ENCODE data around the gene SLAMF1.
"Not testable (repeated sequence)": the region's sequence is repeated elsewhere in the genome, so short reads cannot be mapped to it uniquely, and the experiment has no call there.

Gene SLAMF1, protein sequence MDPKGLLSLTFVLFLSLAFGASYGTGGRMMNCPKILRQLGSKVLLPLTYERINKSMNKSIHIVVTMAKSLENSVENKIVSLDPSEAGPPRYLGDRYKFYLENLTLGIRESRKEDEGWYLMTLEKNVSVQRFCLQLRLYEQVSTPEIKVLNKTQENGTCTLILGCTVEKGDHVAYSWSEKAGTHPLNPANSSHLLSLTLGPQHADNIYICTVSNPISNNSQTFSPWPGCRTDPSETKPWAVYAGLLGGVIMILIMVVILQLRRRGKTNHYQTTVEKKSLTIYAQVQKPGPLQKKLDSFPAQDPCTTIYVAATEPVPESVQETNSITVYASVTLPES

DNA sequence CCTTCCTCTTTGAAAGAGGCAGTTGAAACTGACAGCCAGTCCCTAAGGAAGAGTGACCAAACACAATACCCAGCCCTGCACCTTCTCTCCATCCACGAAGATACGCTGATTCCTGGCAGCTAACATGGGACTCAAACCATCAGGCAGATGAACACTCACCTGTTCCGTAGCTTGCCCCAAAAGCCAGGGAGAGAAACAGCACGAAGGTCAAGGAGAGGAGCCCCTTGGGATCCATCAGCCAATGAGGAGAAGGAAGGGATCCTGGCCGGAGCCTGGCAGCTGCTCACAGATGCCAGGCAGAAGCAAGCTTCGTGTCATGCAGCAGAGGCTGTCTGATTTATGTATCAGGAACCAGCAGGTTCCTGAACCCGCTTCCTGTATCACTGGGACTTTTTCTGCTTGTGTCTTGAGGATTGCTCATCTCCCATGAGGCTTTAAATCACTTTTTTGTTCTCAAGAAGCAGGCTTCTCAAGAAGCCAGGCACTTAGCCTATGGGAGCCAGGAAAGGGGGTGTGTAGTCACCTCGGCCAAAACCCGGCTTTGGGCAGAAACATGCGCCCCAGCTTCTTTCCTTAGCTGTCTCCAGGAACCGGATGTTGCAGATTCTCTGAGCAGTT, at the start of gene SLAMF1:
Gene SLAMF1 (minus strand): TSS at position 334 of the 618 bp plus-strand sequence. CDS start 99 bp downstream, at position 235.
- DNase-seq: peak; percentile 94

DNA sequence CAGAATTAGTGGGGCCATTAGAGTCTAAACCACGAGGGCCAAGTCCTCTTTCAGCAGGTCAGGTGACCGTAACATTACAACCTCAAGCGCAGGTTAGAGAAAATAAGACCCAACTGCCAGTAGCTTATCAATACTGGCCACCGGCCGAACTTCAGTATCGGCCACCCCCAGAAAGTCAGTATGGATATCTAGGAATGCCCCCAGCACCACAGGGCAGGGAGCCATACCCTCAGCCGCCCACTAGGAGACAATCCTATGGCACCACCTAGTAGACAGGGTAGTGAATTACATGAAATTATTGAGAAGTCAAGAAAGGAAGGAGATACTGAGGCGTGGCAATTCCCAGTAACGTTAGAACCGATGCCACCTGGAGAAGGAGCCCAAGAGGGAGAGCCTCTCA, 45.5 kb upstream of the SLAMF1 start:
- not testable (repeated sequence) for DNase-seq

- DNase-seq: no peak
These were observed 38.4 kb upstream of the SLAMF1 start for GRCh38 chr1:160685266-160685665.

DNA sequence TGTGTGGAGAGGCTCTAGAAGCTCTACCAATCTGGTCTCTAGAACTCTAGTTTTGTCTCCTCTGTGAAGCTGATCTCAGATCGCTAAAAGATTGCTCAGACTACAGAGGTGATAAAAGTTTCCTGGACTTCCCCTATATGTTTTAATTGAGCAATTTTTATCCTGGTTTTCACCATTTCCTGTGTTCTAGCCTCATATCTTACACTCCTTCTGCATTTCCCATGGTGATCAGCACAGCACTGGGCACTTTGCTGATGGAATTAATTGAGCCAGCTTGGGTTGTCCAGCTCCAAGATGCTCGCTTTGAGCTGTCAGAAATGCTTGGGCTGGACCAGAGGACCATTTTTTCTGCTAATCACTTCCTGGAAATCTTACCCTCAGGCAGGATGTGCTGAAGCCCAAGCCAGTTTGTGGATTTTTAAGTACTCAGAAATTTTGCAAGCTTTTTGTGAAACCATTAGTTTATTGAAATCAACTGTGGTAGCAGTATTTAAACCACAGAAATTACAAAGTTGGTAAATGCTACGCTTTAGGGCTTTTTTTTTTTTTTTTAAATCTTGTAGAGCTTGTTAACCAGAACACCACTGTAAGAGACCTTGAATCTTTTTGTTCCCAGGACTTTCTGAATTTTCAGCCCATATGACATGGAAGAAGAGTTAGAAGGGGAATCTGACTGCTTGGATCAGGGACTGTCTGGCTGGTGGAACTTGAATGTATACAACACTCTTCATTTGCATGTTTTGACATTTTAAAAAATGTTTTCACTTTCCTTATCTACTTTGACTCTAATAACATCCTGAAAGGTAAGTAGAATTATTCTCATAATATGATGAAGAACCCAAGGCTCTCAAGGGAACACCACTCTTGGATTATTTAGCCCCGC, 36.4 kb upstream of the SLAMF1 start:
- peak; percentile 90 for DNase-seq

DNA sequence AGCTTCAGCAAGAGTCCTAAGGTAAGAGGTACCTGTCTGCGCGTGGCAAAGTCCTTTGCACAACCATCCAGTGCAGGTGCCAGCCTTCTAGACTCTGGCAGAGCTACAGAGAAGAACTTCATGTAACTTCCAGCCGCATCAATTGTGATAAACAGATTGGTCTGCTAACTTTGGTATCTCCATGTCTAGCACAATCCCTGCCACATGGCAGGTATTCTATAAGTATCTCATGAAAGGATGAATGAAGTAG, 35.0 kb upstream of the SLAMF1 start:
- no peak for DNase-seq

GRCh38 chr1:160681066-160681890, 34.4 kb upstream of the SLAMF1 start:
- DNase-seq: peak; percentile 89

GRCh38 chr1:160680399-160680798, 33.6 kb upstream of the SLAMF1 start:
- DNase-seq: no peak

DNA sequence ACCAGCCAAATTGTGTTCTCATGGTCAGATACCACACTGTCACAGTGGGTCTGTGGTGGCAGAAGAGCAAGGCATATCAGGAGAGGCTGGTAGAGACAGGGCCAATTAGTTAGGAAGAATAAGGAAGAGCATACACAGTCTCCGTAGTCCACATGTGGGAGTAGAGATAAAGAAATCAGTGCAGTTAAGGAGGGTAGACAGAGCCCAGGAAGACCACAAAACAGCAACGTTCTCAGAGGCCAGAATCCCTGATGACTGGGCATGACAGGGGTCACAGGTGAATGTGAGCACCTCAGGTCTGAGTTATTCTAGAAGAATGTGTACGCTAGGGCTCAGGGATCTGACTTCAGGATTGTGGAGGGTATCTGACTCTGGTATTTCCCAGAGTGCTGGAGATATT, 33.0 kb upstream of the SLAMF1 start:
- DNase-seq: no peak

- no peak for DNase-seq
These were observed 30.2 kb upstream of the SLAMF1 start for GRCh38 chr1:160676869-160677597.

- DNase-seq: peak; percentile 87
These were observed 29.0 kb upstream of the SLAMF1 start for GRCh38 chr1:160675641-160676410.

- no peak for DNase-seq
These were observed 27.6 kb upstream of the SLAMF1 start for GRCh38 chr1:160674415-160674814.

GRCh38 chr1:160672789-160673695, 26.2 kb upstream of the SLAMF1 start:
- peak; percentile 96 for DNase-seq

- DNase-seq: peak; percentile 65
These were observed 25.0 kb upstream of the SLAMF1 start for GRCh38 chr1:160671603-160672517.

DNA sequence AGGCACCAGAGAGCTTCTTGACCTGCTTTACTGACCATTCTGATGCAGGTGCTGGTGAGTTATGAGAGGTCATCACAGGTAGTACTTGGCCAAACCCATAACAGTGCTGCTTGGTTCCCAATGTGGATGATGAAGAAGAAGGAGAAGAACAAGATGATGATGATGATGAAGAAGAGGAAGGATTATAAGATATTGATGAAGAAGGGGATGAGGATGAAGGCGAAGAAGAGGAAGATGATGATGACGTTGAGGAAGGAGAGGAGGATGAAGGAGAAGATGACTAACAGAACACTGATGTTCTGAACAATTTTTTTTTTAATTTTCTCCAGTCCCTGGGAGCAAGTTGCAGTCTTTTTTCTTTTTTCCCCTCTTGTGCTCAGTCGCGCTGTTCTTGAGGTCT, 23.9 kb upstream of the SLAMF1 start:
- DNase-seq: no peak

GRCh38 chr1:160669802-160670201, 23.0 kb upstream of the SLAMF1 start:
- DNase-seq: no peak

DNA sequence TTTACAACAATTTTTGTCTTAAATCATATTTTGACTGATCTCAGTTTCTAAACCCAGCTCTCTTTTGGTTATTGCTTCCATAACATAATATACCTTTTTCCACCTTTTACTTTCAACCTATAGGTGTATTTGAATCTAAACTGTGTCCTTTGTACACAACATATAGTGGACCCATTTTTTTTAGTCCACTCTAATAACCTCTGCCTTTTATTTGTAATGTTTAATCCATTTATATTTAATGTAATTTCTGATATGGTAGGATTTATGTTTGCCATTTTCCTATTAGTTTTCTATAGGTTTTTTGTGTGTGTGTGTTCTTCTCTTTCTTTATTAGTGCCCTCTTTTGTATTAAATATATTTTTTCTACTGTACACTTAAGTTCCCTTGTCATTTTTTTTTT, 22.4 kb upstream of the SLAMF1 start:
- no peak for DNase-seq

DNA sequence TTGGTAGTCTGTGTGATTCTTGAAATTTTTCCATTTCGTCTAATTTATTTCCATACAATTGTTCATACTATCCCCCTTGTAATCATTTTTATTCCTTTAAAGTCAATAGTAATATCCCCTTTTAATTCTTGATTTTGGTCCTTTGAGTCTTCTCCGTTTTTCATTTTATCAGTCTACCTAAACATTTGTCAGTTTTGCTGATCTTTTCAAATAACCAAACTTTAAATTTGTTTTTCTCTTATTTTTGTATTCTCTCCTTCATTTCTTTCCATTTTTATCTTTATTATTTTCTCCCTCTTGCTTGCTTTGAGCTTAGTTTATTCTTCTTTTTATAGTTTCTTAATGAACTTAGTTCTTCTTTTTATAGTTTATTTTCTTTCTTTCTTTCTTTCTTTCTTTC, 21.1 kb upstream of the SLAMF1 start:
- DNase-seq: no peak

- no peak for DNase-seq
These were observed 19.2 kb upstream of the SLAMF1 start for GRCh38 chr1:160666079-160666442.
